ENCODE results near the gene BPGM. TPM values are rescaled to one million over a fixed set of nuclear protein-coding genes. Genes with fewer than 3 reads are reported as not detected.

The BPGM gene
- total and polyA plus RNA-seq, 9 of the 15 experiments (the other 6 are each of a cell fraction or from before 2014, with no cell fraction given), result 14.1 to 46.1 (median 21.2) TPM

DNA sequence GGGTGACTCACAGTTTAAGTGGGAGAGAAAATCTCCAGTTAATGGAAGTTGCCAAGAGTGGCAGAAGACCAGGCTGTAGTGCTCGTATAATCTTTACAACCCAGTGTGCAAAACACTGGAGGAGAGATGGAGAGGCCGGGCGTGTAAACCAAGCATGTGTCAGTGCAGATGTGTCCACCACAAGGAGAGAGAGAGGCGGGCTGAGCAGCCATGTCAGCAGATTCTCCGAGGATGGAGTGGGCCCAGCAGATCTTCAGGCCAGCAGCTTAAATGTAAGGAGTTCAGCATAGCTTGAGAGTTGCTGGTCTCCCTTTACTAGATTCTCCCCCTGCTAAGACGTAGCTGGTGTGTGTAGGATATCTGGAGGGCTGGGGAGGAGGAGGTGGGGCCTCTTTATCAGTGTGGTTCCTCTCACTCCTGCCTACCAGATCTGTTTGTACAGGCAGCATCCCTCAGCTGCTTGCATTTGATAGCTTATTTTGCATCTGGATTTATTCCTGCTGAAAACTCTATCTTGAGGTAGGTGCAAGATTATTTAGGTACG lies 13.7 kb downstream of the BPGM start (continued):
- TF ChIP-seq EZH2 (IDR thresholded peaks at IDR 0.05; ENCODE audit: borderline replicate concordance, low read depth, low read length) (no peak), HEY1 (CRISPR knock-in tag; IDR thresholded peaks at IDR 0.05; ENCODE audit: borderline replicate concordance) (no peak), FOSL1 (tag; conservative IDR thresholded peaks at IDR 0.05) (0 out of 2 replicates have a peak, but pooled peaks have one; percentile 25), CXXC5 (CRISPR knock-in tag; IDR thresholded peaks at IDR 0.05) (peak; percentile 52), FOS (IDR thresholded peaks at IDR 0.05; ENCODE audit: extremely low read depth, insufficient read length) (no peak), JUND (IDR thresholded peaks at IDR 0.05; ENCODE audit: borderline replicate concordance, low read depth, low read length) (peak; percentile 54; the same call in 1 of the 2 replicates), JUND (tag; IDR thresholded peaks at IDR 0.05; ENCODE audit: borderline replicate concordance, low read depth, low read length) (peak; percentile 12; the same call in 1 of the 3 replicates), ZNF644 (tag; IDR thresholded peaks at IDR 0.05; ENCODE audit: low read depth) (no peak), TRIM24 (IDR thresholded peaks at IDR 0.05) (peak; percentile 87 to 92), TCF3 (CRISPR knock-in tag; IDR thresholded peaks at IDR 0.05) (peak; percentile 95), ZNF764 (CRISPR knock-in tag; IDR thresholded peaks at IDR 0.05; ENCODE audit: low read depth) (no peak), DACH1 (IDR thresholded peaks at IDR 0.05; ENCODE audit: partially characterized antibody) (peak; percentile 6), RHOXF2B (CRISPR knock-in tag; conservative IDR thresholded peaks at IDR 0.05) (no peak), BRD9 (IDR thresholded peaks at IDR 0.05; ENCODE audit: low read depth, partially characterized antibody) (no peak), MEF2D (tag; conservative IDR thresholded peaks at IDR 0.05; ENCODE audit: low read depth) (no peak), HOMEZ (CRISPR knock-in tag; IDR thresholded peaks at IDR 0.05) (no peak), CHD2 (IDR thresholded peaks at IDR 0.05; ENCODE audit: low read depth, low read length) (no peak), TCF7 (IDR thresholded peaks at IDR 0.05; ENCODE audit: borderline replicate concordance) (no peak), MBD2 (IDR thresholded peaks at IDR 0.05; ENCODE audit: borderline replicate concordance, low read depth) (no peak), XRCC5 (IDR thresholded peaks at IDR 0.05; ENCODE audit: low read depth, low read length) (no peak)
- TF ChIP-seq, protein P1, sequence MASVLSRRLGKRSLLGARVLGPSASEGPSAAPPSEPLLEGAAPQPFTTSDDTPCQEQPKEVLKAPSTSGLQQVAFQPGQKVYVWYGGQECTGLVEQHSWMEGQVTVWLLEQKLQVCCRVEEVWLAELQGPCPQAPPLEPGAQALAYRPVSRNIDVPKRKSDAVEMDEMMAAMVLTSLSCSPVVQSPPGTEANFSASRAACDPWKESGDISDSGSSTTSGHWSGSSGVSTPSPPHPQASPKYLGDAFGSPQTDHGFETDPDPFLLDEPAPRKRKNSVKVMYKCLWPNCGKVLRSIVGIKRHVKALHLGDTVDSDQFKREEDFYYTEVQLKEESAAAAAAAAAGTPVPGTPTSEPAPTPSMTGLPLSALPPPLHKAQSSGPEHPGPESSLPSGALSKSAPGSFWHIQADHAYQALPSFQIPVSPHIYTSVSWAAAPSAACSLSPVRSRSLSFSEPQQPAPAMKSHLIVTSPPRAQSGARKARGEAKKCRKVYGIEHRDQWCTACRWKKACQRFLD (CRISPR knock-in tag; IDR thresholded peaks at IDR 0.05), result no peak
- TF ChIP-seq, protein P2, sequence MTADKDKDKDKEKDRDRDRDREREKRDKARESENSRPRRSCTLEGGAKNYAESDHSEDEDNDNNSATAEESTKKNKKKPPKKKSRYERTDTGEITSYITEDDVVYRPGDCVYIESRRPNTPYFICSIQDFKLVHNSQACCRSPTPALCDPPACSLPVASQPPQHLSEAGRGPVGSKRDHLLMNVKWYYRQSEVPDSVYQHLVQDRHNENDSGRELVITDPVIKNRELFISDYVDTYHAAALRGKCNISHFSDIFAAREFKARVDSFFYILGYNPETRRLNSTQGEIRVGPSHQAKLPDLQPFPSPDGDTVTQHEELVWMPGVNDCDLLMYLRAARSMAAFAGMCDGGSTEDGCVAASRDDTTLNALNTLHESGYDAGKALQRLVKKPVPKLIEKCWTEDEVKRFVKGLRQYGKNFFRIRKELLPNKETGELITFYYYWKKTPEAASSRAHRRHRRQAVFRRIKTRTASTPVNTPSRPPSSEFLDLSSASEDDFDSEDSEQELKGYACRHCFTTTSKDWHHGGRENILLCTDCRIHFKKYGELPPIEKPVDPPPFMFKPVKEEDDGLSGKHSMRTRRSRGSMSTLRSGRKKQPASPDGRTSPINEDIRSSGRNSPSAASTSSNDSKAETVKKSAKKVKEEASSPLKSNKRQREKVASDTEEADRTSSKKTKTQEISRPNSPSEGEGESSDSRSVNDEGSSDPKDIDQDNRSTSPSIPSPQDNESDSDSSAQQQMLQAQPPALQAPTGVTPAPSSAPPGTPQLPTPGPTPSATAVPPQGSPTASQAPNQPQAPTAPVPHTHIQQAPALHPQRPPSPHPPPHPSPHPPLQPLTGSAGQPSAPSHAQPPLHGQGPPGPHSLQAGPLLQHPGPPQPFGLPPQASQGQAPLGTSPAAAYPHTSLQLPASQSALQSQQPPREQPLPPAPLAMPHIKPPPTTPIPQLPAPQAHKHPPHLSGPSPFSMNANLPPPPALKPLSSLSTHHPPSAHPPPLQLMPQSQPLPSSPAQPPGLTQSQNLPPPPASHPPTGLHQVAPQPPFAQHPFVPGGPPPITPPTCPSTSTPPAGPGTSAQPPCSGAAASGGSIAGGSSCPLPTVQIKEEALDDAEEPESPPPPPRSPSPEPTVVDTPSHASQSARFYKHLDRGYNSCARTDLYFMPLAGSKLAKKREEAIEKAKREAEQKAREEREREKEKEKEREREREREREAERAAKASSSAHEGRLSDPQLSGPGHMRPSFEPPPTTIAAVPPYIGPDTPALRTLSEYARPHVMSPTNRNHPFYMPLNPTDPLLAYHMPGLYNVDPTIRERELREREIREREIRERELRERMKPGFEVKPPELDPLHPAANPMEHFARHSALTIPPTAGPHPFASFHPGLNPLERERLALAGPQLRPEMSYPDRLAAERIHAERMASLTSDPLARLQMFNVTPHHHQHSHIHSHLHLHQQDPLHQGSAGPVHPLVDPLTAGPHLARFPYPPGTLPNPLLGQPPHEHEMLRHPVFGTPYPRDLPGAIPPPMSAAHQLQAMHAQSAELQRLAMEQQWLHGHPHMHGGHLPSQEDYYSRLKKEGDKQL (CRISPR knock-in tag; IDR thresholded peaks at IDR 0.05; ENCODE audit: borderline replicate concordance), result no peak

Measured in K562 (cell line).